ENCODE results near the gene ABHD6. TPM values are rescaled to one million over a fixed set of nuclear protein-coding genes. Genes with fewer than 3 reads are reported as not detected.
A peak's percentile ranks its signal among the peaks of the same experiment; 100 is the strongest.

ABHD6 gene
- polyA plus RNA-seq, 3 donors = 7.3 to 11.6 (median 9.0) TPM

DNA sequence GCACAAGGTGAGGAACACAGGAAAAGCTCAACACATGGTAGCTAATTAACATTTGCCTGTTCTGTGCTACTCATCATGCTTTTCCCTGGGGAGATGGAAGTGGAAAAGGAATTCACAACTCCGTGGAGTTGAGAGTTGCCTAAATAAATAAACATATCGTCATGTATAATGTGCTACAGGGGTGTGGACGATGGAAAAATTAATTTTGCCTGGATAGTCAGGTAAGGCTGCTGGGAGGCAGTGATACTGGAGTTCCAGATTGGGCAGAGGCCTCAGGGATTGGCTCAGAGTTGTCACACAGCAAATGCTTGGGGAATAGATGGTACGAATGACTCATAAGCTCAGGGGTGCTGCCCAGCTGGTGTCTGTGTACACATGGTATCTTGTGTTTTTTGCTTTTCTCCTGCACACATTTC, 3.1 kb upstream of the ABHD6 start:
- TF ChIP-seq, protein P1, sequence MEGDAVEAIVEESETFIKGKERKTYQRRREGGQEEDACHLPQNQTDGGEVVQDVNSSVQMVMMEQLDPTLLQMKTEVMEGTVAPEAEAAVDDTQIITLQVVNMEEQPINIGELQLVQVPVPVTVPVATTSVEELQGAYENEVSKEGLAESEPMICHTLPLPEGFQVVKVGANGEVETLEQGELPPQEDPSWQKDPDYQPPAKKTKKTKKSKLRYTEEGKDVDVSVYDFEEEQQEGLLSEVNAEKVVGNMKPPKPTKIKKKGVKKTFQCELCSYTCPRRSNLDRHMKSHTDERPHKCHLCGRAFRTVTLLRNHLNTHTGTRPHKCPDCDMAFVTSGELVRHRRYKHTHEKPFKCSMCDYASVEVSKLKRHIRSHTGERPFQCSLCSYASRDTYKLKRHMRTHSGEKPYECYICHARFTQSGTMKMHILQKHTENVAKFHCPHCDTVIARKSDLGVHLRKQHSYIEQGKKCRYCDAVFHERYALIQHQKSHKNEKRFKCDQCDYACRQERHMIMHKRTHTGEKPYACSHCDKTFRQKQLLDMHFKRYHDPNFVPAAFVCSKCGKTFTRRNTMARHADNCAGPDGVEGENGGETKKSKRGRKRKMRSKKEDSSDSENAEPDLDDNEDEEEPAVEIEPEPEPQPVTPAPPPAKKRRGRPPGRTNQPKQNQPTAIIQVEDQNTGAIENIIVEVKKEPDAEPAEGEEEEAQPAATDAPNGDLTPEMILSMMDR (IDR thresholded peaks at IDR 0.05) = no peak
- Histone ChIP-seq H3K79me2 (ENCODE audit: insufficient read depth, low read length) (no peaks in the 10 kb centered on the region), H3K36me3 (replicated peaks in 1 of 2; ENCODE audit: control insufficient read depth in 1 of 2, insufficient read depth in 2 of 2, low read length in 2 of 2) (no peaks in the 10 kb centered on the region), H3K4me1 (ENCODE audit: control insufficient read depth in 1 of 2, insufficient read depth in 2 of 2, low read length in 2 of 2) (peaks cover 20 to 39% of the 10 kb centered on the region in 2 donors), H3K9me3 (replicated peaks in 1 of 2; ENCODE audit: control insufficient read depth in 1 of 2, insufficient read depth in 1 of 2, low read length in 2 of 2) (no peaks in the 10 kb centered on the region), H3K9ac (ENCODE audit: insufficient read depth, low read length, poor library complexity, severe bottlenecking) (no peak overlapping the region), H3K4me2 (replicated peaks; ENCODE audit: extremely low read depth, low read length, poor library complexity, severe bottlenecking) (no peak overlapping the region), H4K20me1 (ENCODE audit: insufficient read depth, low read length) (peaks cover 13% of the 10 kb centered on the region), H3K4me3 (replicated peaks in 1 of 3; ENCODE audit: low read depth in 2 of 3, low read length in 3 of 3) (no peak overlapping the region), H2AFZ (ENCODE audit: insufficient read depth, low read depth, low read length, poor library complexity, severe bottlenecking) (no peak overlapping the region), H3K27ac (ENCODE audit: low read depth in 1 of 2, low read length in 2 of 2) (no peak overlapping the region), H3K27me3 (ENCODE audit: control insufficient read depth in 2 of 2, insufficient read depth in 2 of 2, low read length in 2 of 2) (no peaks in the 10 kb centered on the region)
- WGBS (ENCODE audit: insufficient coverage) = no CpG with 5 or more reads among the region's 4 CpGs
- DNase-seq = peak; percentile 6 to 64 (median 12)
- peaks cover 0 to 1% of the 10 kb centered on the region in 2 donors for H3K36me3 Mint-ChIP-seq
- H3K27ac Mint-ChIP-seq = no peak overlapping the region
- H3K4me1 Mint-ChIP-seq = peaks cover 44% of the 10 kb centered on the region
- intact Hi-C loops (cut with micrococcal nuclease) = no loop called here
- H3K9me3 Mint-ChIP-seq = no peaks in the 10 kb centered on the region
- peaks cover 2 to 14% (median 7%) of the 10 kb centered on the region in 3 donors for H3K27me3 Mint-ChIP-seq (ENCODE audit: low read depth in 3 of 3)
- H3K4me3 Mint-ChIP-seq = no peak overlapping the region

DNA sequence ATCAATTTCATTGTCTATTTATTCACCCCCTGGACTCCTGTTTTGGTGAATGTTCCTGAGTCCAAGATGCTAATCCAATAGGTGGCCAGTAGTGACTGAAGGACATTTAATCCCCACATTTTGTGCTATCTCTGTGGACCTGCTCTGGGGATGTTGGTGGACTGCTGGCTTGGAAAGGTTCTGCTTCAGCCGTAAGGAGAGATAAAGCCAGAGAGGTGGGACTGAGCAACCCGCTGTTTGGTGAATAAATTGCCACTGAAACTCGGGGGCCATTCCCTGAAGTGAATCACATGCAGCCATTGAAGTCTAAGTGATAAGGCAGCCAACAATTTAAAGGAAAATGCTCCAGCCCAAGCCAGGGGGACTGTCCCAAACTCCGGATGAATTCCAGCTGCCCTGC, 1.6 kb upstream of the ABHD6 start:
- Histone ChIP-seq H3K27ac (ENCODE audit: low read depth in 1 of 2, low read length in 2 of 2) (no peak overlapping the region), H3K9me3 (replicated peaks in 1 of 2; ENCODE audit: control insufficient read depth in 1 of 2, insufficient read depth in 1 of 2, low read length in 2 of 2) (no peaks in the 10 kb centered on the region), H3K9ac (ENCODE audit: insufficient read depth, low read length, poor library complexity, severe bottlenecking) (no peak overlapping the region), H3K36me3 (replicated peaks in 1 of 2; ENCODE audit: control insufficient read depth in 1 of 2, insufficient read depth in 2 of 2, low read length in 2 of 2) (no peaks in the 10 kb centered on the region), H3K4me1 (ENCODE audit: control insufficient read depth in 1 of 2, insufficient read depth in 2 of 2, low read length in 2 of 2) (peaks cover 20 to 40% of the 10 kb centered on the region in 2 donors), H2AFZ (ENCODE audit: insufficient read depth, low read depth, low read length, poor library complexity, severe bottlenecking) (no peak overlapping the region), H3K4me2 (replicated peaks; ENCODE audit: extremely low read depth, low read length, poor library complexity, severe bottlenecking) (no peak overlapping the region), H4K20me1 (ENCODE audit: insufficient read depth, low read length) (peaks cover 22% of the 10 kb centered on the region), H3K79me2 (ENCODE audit: insufficient read depth, low read length) (peaks cover under 1% of the 10 kb centered on the region), H3K27me3 (ENCODE audit: control insufficient read depth in 2 of 2, insufficient read depth in 2 of 2, low read length in 2 of 2) (no peaks in the 10 kb centered on the region), H3K4me3 (replicated peaks in 1 of 3; ENCODE audit: low read depth in 2 of 3, low read length in 3 of 3) (no peak overlapping the region)
- peak overlapping the region in 1 of 2 donors; percentile 88 for H3K4me3 Mint-ChIP-seq
- H3K9me3 Mint-ChIP-seq = no peaks in the 10 kb centered on the region
- peaks cover 0 to 3% of the 10 kb centered on the region in 2 donors for H3K36me3 Mint-ChIP-seq
- DNase-seq = no peak
- intact Hi-C loops (cut with micrococcal nuclease) = loop anchor here in 1 of 2 donors (5.0 kb wide), 1 partner anchor 36 kb away; no protein-coding TSS in a partner anchor
- H3K4me1 Mint-ChIP-seq = peaks cover 46% of the 10 kb centered on the region
- peaks cover 2 to 12% (median 7%) of the 10 kb centered on the region in 3 donors for H3K27me3 Mint-ChIP-seq (ENCODE audit: low read depth in 3 of 3)
- TF ChIP-seq, protein P1 (IDR thresholded peaks at IDR 0.05) = no peak
- no peak overlapping the region for H3K27ac Mint-ChIP-seq
- WGBS (ENCODE audit: insufficient coverage) = 98% methylated on average over 4 of the region's 4 CpGs

Data from CD14-positive monocyte (primary cell).